ENCODE measurements around the gene MDN1.
"Not testable (repeated sequence)": the region's sequence is repeated elsewhere in the genome, so short reads cannot be mapped to it uniquely, and the experiment has no call there.

MDN1 gene

GRCh38 chr6:89637960-89638319, 181.7 kb downstream of the MDN1 start:
- DNase-seq (ENCODE audit: extremely low read depth, low read depth) = no peak
- no peak for TF ChIP-seq CTCF (IDR thresholded peaks at IDR 0.05; ENCODE audit: low read depth, low read length, missing control alignments)
- H3K4me3 ChIP-seq (replicated peaks; ENCODE audit: low read depth, low read length) = peak overlapping the region; percentile 70

GRCh38 chr6:89636412-89636811, 183.2 kb downstream of the MDN1 start:
- not testable (repeated sequence) for H3K4me3 ChIP-seq (replicated peaks; ENCODE audit: low read depth, low read length); DNase-seq (ENCODE audit: extremely low read depth, low read depth)

GRCh38 chr6:89630488-89630887, 189.1 kb downstream of the MDN1 start:
- TF ChIP-seq CTCF (IDR thresholded peaks at IDR 0.05; ENCODE audit: low read depth, low read length, missing control alignments) = no peak
- no peak for DNase-seq (ENCODE audit: extremely low read depth, low read depth)

GRCh38 chr6:89623749-89624148, 195.8 kb downstream of the MDN1 start:
- no peak for TF ChIP-seq CTCF (IDR thresholded peaks at IDR 0.05; ENCODE audit: low read depth, low read length, missing control alignments)
- DNase-seq (ENCODE audit: extremely low read depth, low read depth) = no peak
- H3K4me3 ChIP-seq (replicated peaks; ENCODE audit: low read depth, low read length) = no peak overlapping the region

More at GRCh38 chr6:89630488-89630887, 189.1 kb downstream of the MDN1 start:
- no peak overlapping the region for H3K4me3 ChIP-seq (replicated peaks; ENCODE audit: low read depth, low read length)

- H3K4me3 ChIP-seq (replicated peaks; ENCODE audit: low read depth, low read length) = no peak overlapping the region
- TF ChIP-seq CTCF (IDR thresholded peaks at IDR 0.05; ENCODE audit: low read depth, low read length, missing control alignments) = no peak
- no peak for DNase-seq (ENCODE audit: extremely low read depth, low read depth)
These were observed 200.0 kb downstream of the MDN1 start for GRCh38 chr6:89619567-89619966.

GRCh38 chr6:89618026-89618425, 201.6 kb downstream of the MDN1 start:
- DNase-seq (ENCODE audit: extremely low read depth, low read depth) = no peak
- no peak for TF ChIP-seq CTCF (IDR thresholded peaks at IDR 0.05; ENCODE audit: low read depth, low read length, missing control alignments)
- H3K4me3 ChIP-seq (replicated peaks; ENCODE audit: low read depth, low read length) = no peak overlapping the region

GRCh38 chr6:89616531-89616930, 203.1 kb downstream of the MDN1 start:
- H3K4me3 ChIP-seq (replicated peaks; ENCODE audit: low read depth, low read length) = no peak overlapping the region
- TF ChIP-seq CTCF (IDR thresholded peaks at IDR 0.05; ENCODE audit: low read depth, low read length, missing control alignments) = no peak
- DNase-seq (ENCODE audit: extremely low read depth, low read depth) = no peak
